Measurements from ENCODE around the gene VPS9D1. TPM values are rescaled to one million over a fixed set of nuclear protein-coding genes. Genes with fewer than 3 reads are reported as not detected.

The VPS9D1 gene
- total RNA-seq, 1 experiment from 2014 or later = 6.3 TPM

DNA sequence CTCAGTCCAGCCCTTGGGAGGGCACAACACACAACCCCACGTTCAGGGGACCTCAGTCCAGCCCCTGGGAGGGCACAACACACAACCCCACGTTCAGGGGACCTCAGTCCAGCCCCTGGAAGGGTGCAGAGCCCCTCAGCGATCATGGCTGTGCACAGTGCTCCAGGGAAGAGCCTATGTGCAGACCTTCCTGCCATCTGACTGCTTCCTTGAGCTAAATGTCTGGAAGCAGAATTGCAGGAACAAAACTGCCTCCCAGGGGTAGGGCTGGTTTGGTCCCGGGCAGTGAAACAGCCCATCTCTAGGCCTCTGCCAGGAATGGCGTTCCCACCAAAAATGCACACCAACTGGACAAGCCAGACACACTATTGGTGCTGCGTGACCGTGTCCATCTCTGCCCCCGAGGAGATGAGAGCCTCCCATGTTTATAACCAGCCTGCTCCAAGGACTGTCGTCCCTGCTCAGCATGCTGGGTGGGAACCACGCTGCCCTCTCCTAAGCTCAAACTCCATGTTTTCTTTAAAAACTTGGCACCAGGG, 44.7 kb upstream of the VPS9D1 start:
- ATAC-seq = no peak
- in situ Hi-C loops (cut with HindIII; ENCODE audit: low pct_unique_long_range_greater_than_20kb, low sequenced_read_pairs) = no loop called here
- TF ChIP-seq, protein P1, sequence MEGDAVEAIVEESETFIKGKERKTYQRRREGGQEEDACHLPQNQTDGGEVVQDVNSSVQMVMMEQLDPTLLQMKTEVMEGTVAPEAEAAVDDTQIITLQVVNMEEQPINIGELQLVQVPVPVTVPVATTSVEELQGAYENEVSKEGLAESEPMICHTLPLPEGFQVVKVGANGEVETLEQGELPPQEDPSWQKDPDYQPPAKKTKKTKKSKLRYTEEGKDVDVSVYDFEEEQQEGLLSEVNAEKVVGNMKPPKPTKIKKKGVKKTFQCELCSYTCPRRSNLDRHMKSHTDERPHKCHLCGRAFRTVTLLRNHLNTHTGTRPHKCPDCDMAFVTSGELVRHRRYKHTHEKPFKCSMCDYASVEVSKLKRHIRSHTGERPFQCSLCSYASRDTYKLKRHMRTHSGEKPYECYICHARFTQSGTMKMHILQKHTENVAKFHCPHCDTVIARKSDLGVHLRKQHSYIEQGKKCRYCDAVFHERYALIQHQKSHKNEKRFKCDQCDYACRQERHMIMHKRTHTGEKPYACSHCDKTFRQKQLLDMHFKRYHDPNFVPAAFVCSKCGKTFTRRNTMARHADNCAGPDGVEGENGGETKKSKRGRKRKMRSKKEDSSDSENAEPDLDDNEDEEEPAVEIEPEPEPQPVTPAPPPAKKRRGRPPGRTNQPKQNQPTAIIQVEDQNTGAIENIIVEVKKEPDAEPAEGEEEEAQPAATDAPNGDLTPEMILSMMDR (IDR thresholded peaks at IDR 0.05) = no peak
- no peak for TF ChIP-seq TCF7L2 (IDR thresholded peaks at IDR 0.05; ENCODE audit: low read depth, low read length)
- no peak for TF ChIP-seq POLR2AphosphoS5 (IDR thresholded peaks at IDR 0.05; ENCODE audit: low read depth, low read length)
- TF ChIP-seq SIN3A (IDR thresholded peaks at IDR 0.05; ENCODE audit: borderline replicate concordance, insufficient read depth, low read depth, low read length) = no peak
- TF ChIP-seq, protein P2, sequence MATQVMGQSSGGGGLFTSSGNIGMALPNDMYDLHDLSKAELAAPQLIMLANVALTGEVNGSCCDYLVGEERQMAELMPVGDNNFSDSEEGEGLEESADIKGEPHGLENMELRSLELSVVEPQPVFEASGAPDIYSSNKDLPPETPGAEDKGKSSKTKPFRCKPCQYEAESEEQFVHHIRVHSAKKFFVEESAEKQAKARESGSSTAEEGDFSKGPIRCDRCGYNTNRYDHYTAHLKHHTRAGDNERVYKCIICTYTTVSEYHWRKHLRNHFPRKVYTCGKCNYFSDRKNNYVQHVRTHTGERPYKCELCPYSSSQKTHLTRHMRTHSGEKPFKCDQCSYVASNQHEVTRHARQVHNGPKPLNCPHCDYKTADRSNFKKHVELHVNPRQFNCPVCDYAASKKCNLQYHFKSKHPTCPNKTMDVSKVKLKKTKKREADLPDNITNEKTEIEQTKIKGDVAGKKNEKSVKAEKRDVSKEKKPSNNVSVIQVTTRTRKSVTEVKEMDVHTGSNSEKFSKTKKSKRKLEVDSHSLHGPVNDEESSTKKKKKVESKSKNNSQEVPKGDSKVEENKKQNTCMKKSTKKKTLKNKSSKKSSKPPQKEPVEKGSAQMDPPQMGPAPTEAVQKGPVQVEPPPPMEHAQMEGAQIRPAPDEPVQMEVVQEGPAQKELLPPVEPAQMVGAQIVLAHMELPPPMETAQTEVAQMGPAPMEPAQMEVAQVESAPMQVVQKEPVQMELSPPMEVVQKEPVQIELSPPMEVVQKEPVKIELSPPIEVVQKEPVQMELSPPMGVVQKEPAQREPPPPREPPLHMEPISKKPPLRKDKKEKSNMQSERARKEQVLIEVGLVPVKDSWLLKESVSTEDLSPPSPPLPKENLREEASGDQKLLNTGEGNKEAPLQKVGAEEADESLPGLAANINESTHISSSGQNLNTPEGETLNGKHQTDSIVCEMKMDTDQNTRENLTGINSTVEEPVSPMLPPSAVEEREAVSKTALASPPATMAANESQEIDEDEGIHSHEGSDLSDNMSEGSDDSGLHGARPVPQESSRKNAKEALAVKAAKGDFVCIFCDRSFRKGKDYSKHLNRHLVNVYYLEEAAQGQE (IDR thresholded peaks at IDR 0.05; ENCODE audit: insufficient read depth in 1 of 2, low read depth in 2 of 2, low read length in 1 of 2) = no peak
- no peak for DNase-seq (ENCODE audit: low read depth, low spot score)
- BruUV-seq (replicated peaks) = no TSS peak
- no peaks in the 10 kb centered on the region for H3K27me3 ChIP-seq (ENCODE audit: control insufficient read depth, insufficient read depth, low read length)
- CTCF ChIA-PET = interaction anchor here (0.6 kb wide), 1 partner anchor 42 kb away, joined by 3 read pairs; no protein-coding TSS in a partner anchor
- POLR2A ChIA-PET = no interaction called here
- intact Hi-C loops (cut with micrococcal nuclease; ENCODE audit: unreplicated experiment) = no loop called here
- H3K27ac ChIP-seq (ENCODE audit: low read length) = no peak overlapping the region
- no peak overlapping the region for H3K4me3 ChIP-seq (ENCODE audit: low read depth in 2 of 2, low read length in 2 of 2)
- H3K36me3 ChIP-seq (ENCODE audit: control insufficient read depth, insufficient read depth, low read length) = peaks cover 2% of the 10 kb centered on the region; the same call in 1 of the 2 replicates
- no peaks in the 10 kb centered on the region for H3K9me3 ChIP-seq (ENCODE audit: control insufficient read depth, insufficient read depth, low read depth, low read length)
- no peaks in the 10 kb centered on the region for H3K4me1 ChIP-seq (ENCODE audit: control insufficient read depth, insufficient read depth, low read length)

DNA sequence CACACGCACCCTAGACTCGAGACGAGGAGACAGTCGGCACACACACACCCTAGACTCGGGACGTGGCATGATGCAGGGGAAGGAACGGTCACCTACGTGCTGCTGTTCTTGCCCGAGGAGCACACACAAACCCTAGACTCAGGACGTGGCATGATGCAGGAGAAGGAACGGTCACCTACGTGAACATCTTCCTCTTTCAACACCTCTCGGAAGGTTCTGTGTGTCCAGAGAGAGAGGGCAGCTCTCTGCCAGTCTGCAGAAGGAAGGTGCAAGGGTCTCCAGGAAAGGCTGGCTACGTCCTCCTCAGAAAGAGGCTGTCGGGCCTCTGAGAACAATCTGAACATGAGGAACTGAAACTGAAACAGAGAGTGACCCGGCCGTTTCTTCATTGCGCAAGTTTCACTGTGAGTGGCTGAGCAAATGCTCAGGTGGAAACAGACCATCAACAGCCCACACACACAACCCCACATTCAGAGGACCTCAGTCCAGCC, 44.1 kb upstream of the VPS9D1 start:
- CTCF ChIA-PET = interaction anchor here (0.6 kb wide), 1 partner anchor 41 kb away, joined by 3 read pairs; no protein-coding TSS in a partner anchor
- H3K4me1 ChIP-seq (ENCODE audit: control insufficient read depth, insufficient read depth, low read length) = no peaks in the 10 kb centered on the region
- H3K27me3 ChIP-seq (ENCODE audit: control insufficient read depth, insufficient read depth, low read length) = no peaks in the 10 kb centered on the region
- POLR2A ChIA-PET = interaction anchor here (0.6 kb wide), 1 partner anchor 11 kb away, joined by 3 read pairs; no protein-coding TSS in a partner anchor
- intact Hi-C loops (cut with micrococcal nuclease; ENCODE audit: unreplicated experiment) = no loop called here
- in situ Hi-C loops (cut with HindIII; ENCODE audit: low pct_unique_long_range_greater_than_20kb, low sequenced_read_pairs) = no loop called here
- no TSS peak for BruUV-seq (replicated peaks)
- no peak overlapping the region for H3K4me3 ChIP-seq (ENCODE audit: low read depth in 2 of 2, low read length in 2 of 2)
- TF ChIP-seq POLR2AphosphoS5 (IDR thresholded peaks at IDR 0.05; ENCODE audit: low read depth, low read length) (no peak), SIN3A (IDR thresholded peaks at IDR 0.05; ENCODE audit: borderline replicate concordance, insufficient read depth, low read depth, low read length) (no peak), TCF7L2 (IDR thresholded peaks at IDR 0.05; ENCODE audit: low read depth, low read length) (no peak)
- TF ChIP-seq, protein P1 (IDR thresholded peaks at IDR 0.05) = no peak
- TF ChIP-seq, protein P2 (IDR thresholded peaks at IDR 0.05; ENCODE audit: insufficient read depth in 1 of 2, low read depth in 2 of 2, low read length in 1 of 2) = no peak
- no peaks in the 10 kb centered on the region for H3K9me3 ChIP-seq (ENCODE audit: control insufficient read depth, insufficient read depth, low read depth, low read length)
- peaks cover under 1% of the 10 kb centered on the region; the same call in 1 of the 2 replicates for H3K36me3 ChIP-seq (ENCODE audit: control insufficient read depth, insufficient read depth, low read length)
- DNase-seq (ENCODE audit: low read depth, low spot score) (no peak), ATAC-seq (no peak)
- no peak overlapping the region for H3K27ac ChIP-seq (ENCODE audit: low read length)
